H1 (cell line): ENCODE measurements around the gene SHISA8. TPM values are rescaled to one million over a fixed set of nuclear protein-coding genes. Genes with fewer than 3 reads are reported as not detected.

Source experiments
- microRNA counts: library from miRNA; unstranded; fragments of <30 nt; microRNA quantifications from one replicate; lab custom pipeline; 2015
- microRNA-seq, 2 experiments: library from miRNA; unstranded; fragments of <30 nt; microRNA quantifications; one replicate each; pipeline versions ENCODE4 to v1.2.0, GENCODE V29; 2016 to 2020; ENCODE audit warnings: borderline microRNAs expressed in 2 of 2, borderline number of aligned reads in 2 of 2, borderline replicate concordance in 1 of 2
- polyA plus RNA-seq, 7 experiments: library from polyadenylated mRNA; depleted of rRNA in 3 of 7; stranded (reverse) in 5 of 7; unstranded in 2 of 7; fragments of >200 nt in 5 of 7; fragments of 200-250 nt in 2 of 7; gene quantifications; 1 replicate in 5 of 7; 2 replicates in 1 of 7; 4 replicates in 1 of 7; pipeline versions ENCODE4 v1.2.1 to v1.2.3, GENCODE V29; 2011 to 2013; ENCODE audit warnings: missing spikeins in 2 of 7, mixed read lengths in 2 of 7
- small RNA-seq: library from polyadenylated mRNA; stranded (forward); fragments of <200 nt; extraction: miRNeasy Mini kit (QIAGEN cat#:217004); gene quantifications from one replicate; pipeline ENCODE3, GENCODE V24; 2013; ENCODE audit not compliant: insufficient read depth
- total RNA-seq: library from RNA; stranded (reverse); fragmentation: NEBNext Ultra II Directional; extraction: Animal tissue kit (Norgen Biotek cat#: 25700); gene quantifications from 2 replicates; pipeline ENCODE4 v1.2.1, GENCODE V29; 2021

SHISA8 gene
- total and polyA plus RNA-seq, 2 of the 8 experiments (the other 6 are each of a cell fraction or from before 2014, with no cell fraction given), result 0.14 to 0.89 TPM

MicroRNAs encoded within 50 kb of the gene (microRNA counts, 767-probe panel; counts per million panel counts)
- microRNA hsa-miR-33a-5p (lab: Ali Mortazavi, UCI), result 879 counts per million, percentile 95 among the panel's probes with 10 or more counts

Small RNAs within 50 kb of the gene (microRNA-seq; reads per million reads assigned to microRNA genes)
- gene MIR33A, result 11.3 to 75.5 reads per million in 2 experiments

Small RNAs within 50 kb of the gene (small RNA-seq; reads per million reads assigned to genes)
- gene MIR33A, result 67.7 reads per million, percentile 97 among the genes with 10 or more reads in this experiment

Other genes starting within 250 kb of the SHISA8 start
- gene SNU13, start 226.2 kb downstream of the SHISA8 start, total RNA-seq, result 214 and 241 TPM in 2 replicates
- gene SNU13, start 226.2 kb downstream of the SHISA8 start, polyA plus RNA-seq (2011; rRNA removed), result 227 and 281 TPM in 2 replicates
- gene MEI1, start 215.6 kb downstream of the SHISA8 start, total RNA-seq, result 0.36 and 0.54 TPM in 2 replicates
- 0.27 and 0.38 TPM in 2 replicates for gene MEI1, start 215.6 kb downstream of the SHISA8 start, polyA plus RNA-seq (2011; rRNA removed)
- 20.0 and 21.4 TPM in 2 replicates for gene CCDC134, start 114.4 kb downstream of the SHISA8 start, total RNA-seq
- 7.7 and 10.3 TPM in 2 replicates for gene CCDC134, start 114.4 kb downstream of the SHISA8 start, polyA plus RNA-seq (2011; rRNA removed)
- gene SREBF2, start 82.0 kb downstream of the SHISA8 start, total RNA-seq, result 144 TPM in 2 replicates
- 125 and 183 TPM in 2 replicates for gene SREBF2, start 82.0 kb downstream of the SHISA8 start, polyA plus RNA-seq (2011; rRNA removed)
- 1.8 and 2.0 TPM in 2 replicates for gene TNFRSF13C, start 11.7 kb upstream of the SHISA8 start, total RNA-seq
- 1.4 TPM in 2 replicates for gene TNFRSF13C, start 11.7 kb upstream of the SHISA8 start, polyA plus RNA-seq (2011; rRNA removed)
- gene CENPM, start 32.1 kb upstream of the SHISA8 start, total RNA-seq, result 30.0 and 32.0 TPM in 2 replicates
- 80.4 and 94.6 TPM in 2 replicates for gene CENPM, start 32.1 kb upstream of the SHISA8 start, polyA plus RNA-seq (2011; rRNA removed)
- gene SEPTIN3, start 54.4 kb upstream of the SHISA8 start, total RNA-seq, result 38.9 and 39.1 TPM in 2 replicates
- 39.7 and 52.9 TPM in 2 replicates for gene SEPTIN3, start 54.4 kb upstream of the SHISA8 start, polyA plus RNA-seq (2011; rRNA removed)
- gene WBP2NL, start 83.7 kb upstream of the SHISA8 start, total RNA-seq, result not detected in 2 replicates
- not detected in 2 replicates for gene WBP2NL, start 83.7 kb upstream of the SHISA8 start, polyA plus RNA-seq (2011; rRNA removed)
- gene NAGA, start 155.7 kb upstream of the SHISA8 start, total RNA-seq, result 14.7 and 14.8 TPM in 2 replicates
- 30.7 and 39.5 TPM in 2 replicates for gene NAGA, start 155.7 kb upstream of the SHISA8 start, polyA plus RNA-seq (2011; rRNA removed)
- gene PHETA2, start 159.2 kb upstream of the SHISA8 start, total RNA-seq, result 7.4 and 8.0 TPM in 2 replicates
- gene PHETA2, start 159.2 kb upstream of the SHISA8 start, polyA plus RNA-seq (2011; rRNA removed), result 7.6 and 8.4 TPM in 2 replicates
- gene SMDT1, start 164.6 kb upstream of the SHISA8 start, total RNA-seq, result 35.6 and 36.0 TPM in 2 replicates
- 34.9 and 40.7 TPM in 2 replicates for gene SMDT1, start 164.6 kb upstream of the SHISA8 start, polyA plus RNA-seq (2011; rRNA removed)
- gene NDUFA6, start 175.7 kb upstream of the SHISA8 start, total RNA-seq, result 99.5 and 105 TPM in 2 replicates
- gene NDUFA6, start 175.7 kb upstream of the SHISA8 start, polyA plus RNA-seq (2011; rRNA removed), result 60.1 and 76.2 TPM in 2 replicates
- gene CYP2D6, start 215.7 kb upstream of the SHISA8 start, total RNA-seq, result 0.77 and 0.93 TPM in 2 replicates
- 1.7 TPM in 2 replicates for gene CYP2D6, start 215.7 kb upstream of the SHISA8 start, polyA plus RNA-seq (2011; rRNA removed)